Measurements from ENCODE around the gene DUSP28.
"Not testable (repeated sequence)": the region's sequence is repeated elsewhere in the genome, so short reads cannot be mapped to it uniquely, and the experiment has no call there.

Gene DUSP28

GRCh38 chr2:240560084-240560479 is at the start of gene DUSP28:
TSS of gene DUSP28 (plus strand) at chr2:240560357. CDS start at chr2:240560685, 328 bp downstream.
- peak; percentile 76 to 85 for DNase-seq (ENCODE audit: low read depth in 1 of 2, low spot score in 1 of 2)

- no peak for DNase-seq (ENCODE audit: low read depth in 1 of 2, low spot score in 1 of 2)
These were observed 49.5 kb upstream of the DUSP28 start for GRCh38 chr2:240510513-240511210.

GRCh38 chr2:240511351-240512108 is 48.6 kb upstream of the DUSP28 start:
- no peak for DNase-seq (ENCODE audit: low read depth in 1 of 2, low spot score in 1 of 2)

GRCh38 chr2:240512109-240512485 is 48.1 kb upstream of the DUSP28 start:
- no peak for DNase-seq (ENCODE audit: low read depth in 1 of 2, low spot score in 1 of 2)

- DNase-seq (ENCODE audit: low read depth in 1 of 2, low spot score in 1 of 2), result no peak
These were observed 47.3 kb upstream of the DUSP28 start for GRCh38 chr2:240512666-240513535.

GRCh38 chr2:240513549-240514287 is 46.4 kb upstream of the DUSP28 start:
- peak; percentile 71 to 73 for DNase-seq (ENCODE audit: low read depth in 1 of 2, low spot score in 1 of 2)

GRCh38 chr2:240514631-240515030 is 45.5 kb upstream of the DUSP28 start:
- no peak for DNase-seq (ENCODE audit: low read depth in 1 of 2, low spot score in 1 of 2)

- DNase-seq (ENCODE audit: low read depth in 1 of 2, low spot score in 1 of 2), result no peak
These were observed 42.8 kb upstream of the DUSP28 start for GRCh38 chr2:240517342-240517741.

- DNase-seq (ENCODE audit: low read depth in 1 of 2, low spot score in 1 of 2), result no peak
These were observed 41.2 kb upstream of the DUSP28 start for GRCh38 chr2:240518981-240519380.

- DNase-seq (ENCODE audit: low read depth in 1 of 2, low spot score in 1 of 2), result no peak
These were observed 40.6 kb upstream of the DUSP28 start for GRCh38 chr2:240519396-240520129.

GRCh38 chr2:240520130-240520973 is 39.8 kb upstream of the DUSP28 start:
- DNase-seq (ENCODE audit: low read depth in 1 of 2, low spot score in 1 of 2), result no peak

GRCh38 chr2:240520974-240521350 is 39.2 kb upstream of the DUSP28 start:
- DNase-seq (ENCODE audit: low read depth in 1 of 2, low spot score in 1 of 2), result no peak

GRCh38 chr2:240521885-240522284 is 38.3 kb upstream of the DUSP28 start:
- not testable (repeated sequence) for DNase-seq (ENCODE audit: low read depth in 1 of 2, low spot score in 1 of 2)

- DNase-seq (ENCODE audit: low read depth in 1 of 2, low spot score in 1 of 2), result no peak
These were observed 37.8 kb upstream of the DUSP28 start for GRCh38 chr2:240522406-240522805.

GRCh38 chr2:240523451-240524281 is 36.5 kb upstream of the DUSP28 start:
- DNase-seq (ENCODE audit: low read depth in 1 of 2, low spot score in 1 of 2), result no peak

GRCh38 chr2:240524963-240525718 is 35.0 kb upstream of the DUSP28 start:
- DNase-seq (ENCODE audit: low read depth in 1 of 2, low spot score in 1 of 2), result no peak

GRCh38 chr2:240525802-240526201 is 34.4 kb upstream of the DUSP28 start:
- no peak for DNase-seq (ENCODE audit: low read depth in 1 of 2, low spot score in 1 of 2)

GRCh38 chr2:240526521-240526920 is 33.6 kb upstream of the DUSP28 start:
- no peak for DNase-seq (ENCODE audit: low read depth in 1 of 2, low spot score in 1 of 2)
